Stimulated activated CD4-positive, alpha-beta T cell treated with anti-CD3 and anti-CD28 coated beads, Interleukin-12 subunit alpha, Interleukin-12 subunit beta, amount 100 ng/mL, for 4 hours (primary cell): ENCODE data around the gene CKM.
"Not testable (repeated sequence)": the region's sequence is repeated elsewhere in the genome, so short reads cannot be mapped to it uniquely, and the experiment has no call there.

Experiments used
- DNase-seq: peaks from one replicate; pipeline ENCODE4 v3.0.0-alpha.2; 2020

Gene CKM

DNA sequence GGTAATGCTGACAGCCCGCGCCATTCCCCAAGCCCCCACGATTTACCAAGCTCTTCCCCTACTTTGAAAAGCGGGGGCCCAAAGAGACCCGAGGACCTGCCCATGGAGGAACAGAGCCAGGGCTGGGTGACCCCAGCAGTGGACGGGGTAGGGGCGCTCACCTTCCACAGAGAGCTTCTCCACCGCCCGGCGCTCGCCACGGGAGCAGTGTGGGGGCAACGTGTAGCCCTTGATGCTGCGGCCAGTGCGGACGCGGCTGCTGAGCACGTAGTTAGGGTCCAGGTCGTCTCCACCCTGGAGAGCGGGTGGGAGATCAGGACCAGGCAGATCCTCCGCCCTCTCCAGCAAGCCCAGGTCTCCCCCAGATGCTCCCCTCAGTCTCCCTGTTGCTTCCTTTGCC, 7.4 kb downstream of the CKM start:
- no peak for DNase-seq

DNA sequence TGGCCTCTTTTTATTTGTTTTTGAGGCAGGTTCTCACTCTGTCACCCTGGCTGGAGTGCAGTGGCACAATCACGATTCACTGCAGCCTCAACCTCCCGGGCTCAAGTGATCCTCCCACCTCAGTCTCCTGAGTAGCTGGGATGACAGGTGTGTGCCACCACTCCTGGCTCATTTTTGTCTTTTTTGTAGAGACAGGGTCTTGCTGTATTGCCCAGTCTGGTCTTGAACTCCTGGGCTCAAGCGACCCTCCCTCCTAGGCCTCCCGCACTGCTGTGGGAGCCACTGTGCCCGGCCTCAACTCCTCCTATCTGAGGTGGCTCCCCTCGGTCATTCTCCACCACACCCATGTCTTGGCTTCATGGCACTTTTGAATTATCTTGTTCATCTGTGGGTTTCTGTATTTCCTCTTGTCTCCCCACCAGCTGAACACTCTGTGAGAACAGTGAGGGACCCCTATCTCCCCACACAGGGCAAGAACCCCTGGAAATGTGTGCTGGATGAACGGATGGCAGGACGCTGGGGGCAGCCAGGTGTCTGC, 7.9 kb downstream of the CKM start:
- no peak for DNase-seq

DNA sequence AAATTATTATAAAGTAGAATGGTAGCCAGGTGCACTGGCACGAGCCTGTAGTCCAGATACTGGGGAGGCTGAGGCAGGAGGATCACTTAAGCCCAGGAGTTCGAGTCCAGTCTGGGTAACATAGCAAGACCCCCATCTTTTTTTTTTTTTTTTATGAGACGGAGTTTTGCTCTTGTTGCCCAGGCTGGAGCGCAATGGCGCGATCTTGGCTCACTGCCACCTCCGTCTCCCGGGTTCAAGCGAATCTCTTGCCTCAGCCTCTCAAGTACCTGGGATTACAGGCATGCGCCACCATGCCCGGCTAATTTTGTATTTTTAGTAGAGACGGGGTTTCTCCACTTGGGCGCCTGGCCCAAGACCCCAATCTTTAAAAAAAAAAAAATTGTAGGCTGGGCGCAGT, 10.4 kb downstream of the CKM start:
- not testable (repeated sequence) for DNase-seq

DNA sequence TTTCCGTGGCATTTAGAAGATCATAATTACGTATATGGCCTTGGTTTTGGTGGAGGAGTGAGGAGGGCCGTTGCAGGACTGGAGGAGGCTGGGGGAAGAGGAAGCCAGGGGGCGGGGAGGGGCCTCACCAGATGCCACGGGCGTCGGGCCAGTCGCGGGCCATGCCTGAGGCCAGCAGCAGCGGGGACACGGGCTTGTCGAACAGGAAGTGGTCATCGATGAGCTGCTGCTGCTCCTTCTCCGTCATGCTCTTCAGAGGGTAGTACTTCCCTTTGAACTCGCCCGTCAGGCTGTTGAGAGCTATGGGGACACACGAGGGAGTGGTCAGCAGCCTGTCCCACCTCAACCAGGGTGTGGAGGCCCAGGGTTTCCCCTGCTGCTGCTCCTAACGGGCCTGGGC, 11.1 kb downstream of the CKM start:
- no peak for DNase-seq

DNA sequence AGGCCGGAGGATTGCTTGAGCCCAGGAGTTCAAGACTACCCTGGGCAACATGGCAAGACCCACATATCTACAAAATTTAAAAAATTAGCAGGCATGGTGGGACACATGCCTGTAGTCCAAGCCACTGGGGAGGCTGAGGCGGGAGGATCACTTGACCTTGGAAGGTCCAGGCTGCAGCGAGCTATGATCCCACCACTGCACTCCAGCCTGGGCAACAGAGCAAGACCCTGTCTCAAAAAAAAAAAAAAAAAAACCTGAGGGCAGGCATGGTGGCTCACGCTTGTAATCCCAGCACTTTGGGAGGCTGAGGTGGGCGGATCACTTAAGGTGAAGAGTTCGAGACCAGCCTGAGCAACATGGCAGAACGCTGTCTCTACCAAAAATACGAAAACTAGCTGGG, 13.4 kb downstream of the CKM start:
- DNase-seq = not testable (repeated sequence)

DNA sequence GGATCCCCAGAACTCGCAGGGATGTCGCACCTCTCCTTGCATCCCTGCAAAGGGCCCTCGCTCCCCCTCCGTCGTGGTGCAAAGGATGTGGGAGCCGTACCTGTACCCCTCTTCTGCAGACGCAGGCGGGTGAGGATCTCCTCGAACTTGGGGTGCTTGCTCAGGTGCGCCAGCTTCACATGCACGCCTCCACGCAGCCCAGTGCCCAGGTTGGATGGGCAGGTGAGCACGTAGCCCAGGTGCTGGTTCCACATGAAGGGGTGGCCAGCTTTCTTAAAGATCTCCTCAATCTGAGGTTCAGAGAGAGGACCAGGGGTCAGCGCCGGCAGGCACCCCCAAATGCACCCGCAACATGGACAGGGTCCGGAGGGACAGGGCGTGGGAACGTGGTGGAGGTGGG, 15.3 kb downstream of the CKM start:
- DNase-seq = no peak

DNA sequence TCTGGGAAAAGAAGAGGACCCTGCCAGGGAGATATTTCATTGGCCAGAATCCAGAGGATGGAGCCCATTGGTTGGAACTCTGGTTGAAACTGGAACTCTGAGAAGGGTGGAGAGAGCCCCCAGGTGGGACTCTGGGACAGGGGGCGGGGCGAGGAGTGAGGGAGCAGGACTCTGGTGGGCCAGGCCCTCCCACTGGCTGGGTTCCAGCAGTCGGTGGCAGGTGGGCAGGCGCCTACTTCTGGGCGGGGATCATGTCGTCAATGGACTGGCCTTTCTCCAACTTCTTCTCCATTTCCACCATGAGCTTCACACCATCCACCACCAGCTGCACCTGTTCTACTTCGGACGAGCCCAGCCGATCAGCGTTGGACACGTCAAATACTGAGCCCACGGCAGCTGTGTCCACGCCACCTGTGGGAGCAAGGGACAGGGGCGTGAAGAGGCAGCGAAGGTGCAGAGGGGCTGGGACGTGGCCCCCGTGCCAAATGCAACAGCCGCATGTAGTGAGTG, 16.1 kb downstream of the CKM start:
- DNase-seq = no peak

DNA sequence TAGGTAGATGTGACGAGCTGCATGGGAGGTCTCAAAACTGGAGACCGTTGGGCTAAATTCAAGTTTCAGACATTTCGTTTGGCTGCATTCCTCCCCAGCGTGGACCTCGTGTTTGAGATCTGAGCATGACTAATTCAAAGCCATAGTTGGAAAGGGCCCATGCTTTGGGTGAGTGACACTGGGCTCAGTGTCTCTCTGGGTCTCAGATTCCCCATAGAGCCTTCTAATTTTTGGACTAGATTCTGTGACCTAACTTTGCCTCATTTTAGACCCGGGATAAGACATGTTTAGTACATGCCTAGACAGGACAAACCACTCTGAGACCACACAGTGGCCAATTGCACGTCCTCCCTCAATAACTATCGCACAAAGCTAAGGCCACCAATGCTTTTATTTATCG, 16.6 kb downstream of the CKM start:
- DNase-seq = no peak

DNA sequence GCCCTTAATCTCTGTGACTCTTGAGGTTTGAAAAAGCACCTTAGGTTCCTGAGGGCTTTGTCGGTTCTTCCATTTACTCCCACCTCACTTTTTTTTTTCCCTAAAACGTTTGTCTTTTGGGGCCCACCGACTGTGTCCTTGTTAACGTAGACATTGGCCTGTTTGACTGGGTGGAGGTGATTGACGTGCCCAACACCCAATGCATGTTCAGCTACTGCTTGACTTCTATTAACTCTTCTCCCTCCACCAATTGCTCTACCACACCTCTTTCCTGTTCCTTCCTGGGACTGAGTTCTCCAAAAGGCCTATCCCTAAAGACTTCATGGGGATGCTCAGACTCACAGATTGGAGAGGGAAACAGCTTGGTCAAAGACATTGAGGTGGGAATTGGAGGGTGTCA, 17.3 kb downstream of the CKM start:
- no peak for DNase-seq

DNA sequence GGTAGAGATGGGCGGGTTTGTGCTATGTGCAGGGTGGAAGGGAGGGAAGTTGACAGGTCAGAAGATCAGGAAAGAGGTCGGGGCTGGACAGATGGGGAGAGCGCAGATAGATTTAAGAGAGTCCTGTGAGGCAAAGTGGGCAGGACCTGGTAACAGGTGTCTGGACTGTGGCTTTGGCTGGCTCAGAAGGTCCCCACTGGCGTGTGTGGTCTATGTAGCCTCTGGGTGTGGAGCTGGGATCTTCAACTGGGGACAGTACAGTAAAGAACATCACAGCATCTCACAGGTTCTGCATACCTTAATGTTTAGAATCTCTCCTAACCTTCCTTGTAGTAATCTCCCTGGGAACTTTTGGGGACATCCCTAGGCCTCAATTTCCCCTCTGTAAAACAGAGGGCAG, 17.7 kb downstream of the CKM start:
- no peak for DNase-seq

DNA sequence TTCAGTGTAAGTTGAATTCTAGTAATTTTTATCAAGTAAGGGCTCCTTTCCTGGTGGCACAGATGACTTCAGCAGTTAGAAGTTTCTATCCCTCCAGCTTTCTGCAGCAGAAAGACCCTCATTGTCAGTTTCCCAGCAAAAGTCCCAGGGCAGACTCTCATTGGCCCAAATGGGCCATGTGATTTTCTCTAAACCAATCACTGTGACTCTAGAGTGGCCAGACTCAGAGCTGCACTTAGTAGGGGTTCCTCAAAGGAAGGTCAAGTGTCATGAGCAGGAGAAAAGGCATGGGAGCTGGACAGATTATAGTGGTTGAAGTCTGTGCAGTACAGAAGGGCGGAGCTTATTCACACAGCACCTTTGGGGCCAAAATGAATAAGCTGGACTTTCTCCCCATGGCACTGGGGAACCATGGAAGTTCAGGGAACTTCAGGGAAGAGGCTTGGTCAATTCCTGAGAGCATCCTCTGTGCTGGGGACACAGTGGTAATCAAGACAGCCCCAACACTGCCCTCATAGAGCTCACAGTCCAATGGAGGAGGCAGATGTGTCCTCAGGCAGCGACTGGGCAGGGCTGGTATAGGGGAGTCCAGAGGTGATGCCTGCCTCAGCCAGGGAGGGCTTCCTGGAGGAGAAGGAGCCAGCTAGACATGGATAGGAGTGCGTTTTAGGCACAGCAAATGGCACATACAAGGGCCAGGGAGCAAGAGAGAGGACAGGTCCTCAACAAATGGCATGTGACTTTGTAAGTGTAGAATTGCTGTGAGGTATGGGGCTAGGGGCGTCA, 18.3 kb downstream of the CKM start:
- DNase-seq = no peak

DNA sequence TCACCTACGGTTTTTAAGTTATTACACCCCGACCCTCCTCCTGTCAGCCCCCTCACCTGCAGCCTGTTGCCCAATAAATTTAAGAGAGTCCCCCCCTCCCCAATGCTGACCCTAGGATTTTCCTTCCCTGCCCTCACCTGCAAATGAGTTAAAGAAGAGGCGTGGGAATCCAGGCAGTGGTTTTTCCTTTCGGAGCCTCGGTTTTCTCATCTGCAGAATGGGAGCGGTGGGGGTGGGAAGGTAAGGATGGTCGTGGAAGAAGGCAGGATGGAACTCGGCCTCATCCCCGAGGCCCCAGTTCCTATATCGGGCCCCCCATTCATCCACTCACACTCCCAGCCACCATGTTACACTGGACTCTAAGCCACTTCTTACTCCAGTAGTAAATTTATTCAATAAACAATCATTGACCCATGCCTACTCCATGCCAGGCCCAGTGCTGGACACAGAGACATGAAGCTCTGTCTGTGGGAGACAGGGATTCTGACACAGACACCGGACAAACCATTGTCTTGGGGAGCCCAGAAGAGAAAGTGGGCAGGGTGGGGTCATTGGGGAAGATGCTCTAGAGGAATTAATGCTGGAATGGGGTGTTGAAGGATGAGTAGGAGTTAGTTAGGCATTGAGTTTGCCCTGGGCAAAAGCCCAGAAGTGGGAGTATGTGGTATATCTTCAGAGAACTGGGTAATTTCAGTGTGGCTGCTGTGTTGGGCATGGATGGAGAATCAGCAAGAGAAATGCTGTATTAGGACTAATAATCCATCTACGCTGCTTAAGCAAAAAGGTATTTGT, 19.2 kb downstream of the CKM start:
- DNase-seq = no peak

DNA sequence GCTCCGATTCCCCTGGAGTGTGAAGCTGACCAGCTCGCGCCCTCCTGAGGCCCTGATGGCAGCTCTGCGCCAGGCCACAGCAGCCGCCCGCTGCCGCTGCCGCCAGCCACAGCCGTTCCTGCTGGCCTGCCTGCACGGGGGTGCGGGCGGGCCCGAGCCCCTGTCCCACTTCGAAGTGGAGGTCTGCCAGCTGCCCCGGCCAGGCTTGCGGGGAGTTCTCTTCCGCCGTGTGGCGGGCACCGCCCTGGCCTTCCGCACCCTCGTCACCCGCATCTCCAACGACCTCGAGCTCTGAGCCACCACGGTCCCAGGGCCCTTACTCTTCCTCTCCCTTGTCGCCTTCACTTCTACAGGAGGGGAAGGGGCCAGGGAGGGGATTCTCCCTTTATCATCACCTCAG, 20.3 kb downstream of the CKM start:
- no peak for DNase-seq

DNA sequence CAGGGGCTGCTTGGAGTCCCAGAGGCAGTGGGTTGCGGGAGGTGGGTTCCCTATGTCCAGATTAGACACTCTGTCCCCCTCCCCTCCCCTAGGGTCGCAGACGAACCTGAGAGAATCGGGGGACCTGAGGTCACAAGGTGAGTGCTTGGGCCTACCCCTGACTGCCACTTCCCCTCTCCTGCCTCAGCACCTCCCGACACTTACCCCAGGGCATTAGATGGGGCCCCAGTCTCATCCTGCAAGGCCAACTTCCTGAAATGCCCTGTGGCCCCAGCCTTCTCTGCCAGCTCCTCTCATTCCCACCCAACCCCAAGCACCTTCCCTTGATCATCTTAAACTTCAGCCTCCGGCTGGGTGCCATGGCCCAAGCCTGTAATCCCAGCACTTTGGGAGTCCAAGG, 23.0 kb downstream of the CKM start:
- DNase-seq = no peak

DNA sequence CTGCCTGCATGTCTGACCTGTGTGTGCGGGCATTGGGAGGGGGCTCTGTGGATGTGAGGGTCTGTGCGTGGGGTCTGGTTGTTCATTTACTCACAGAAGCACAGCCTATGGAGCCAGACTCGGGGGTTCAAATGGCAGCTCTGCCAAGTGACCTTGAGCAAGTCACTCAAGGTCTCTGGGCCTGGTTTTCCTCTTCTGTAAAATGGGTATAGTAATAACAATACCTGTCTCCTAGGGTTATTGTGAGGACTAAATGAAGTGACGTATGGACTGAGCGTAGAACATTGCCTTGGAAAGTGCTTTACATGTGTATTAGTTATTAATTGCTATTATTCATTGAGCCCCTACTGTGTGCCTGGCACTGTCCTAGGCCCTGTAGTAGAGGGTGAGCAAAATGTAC, 24.4 kb downstream of the CKM start:
- no peak for DNase-seq

DNA sequence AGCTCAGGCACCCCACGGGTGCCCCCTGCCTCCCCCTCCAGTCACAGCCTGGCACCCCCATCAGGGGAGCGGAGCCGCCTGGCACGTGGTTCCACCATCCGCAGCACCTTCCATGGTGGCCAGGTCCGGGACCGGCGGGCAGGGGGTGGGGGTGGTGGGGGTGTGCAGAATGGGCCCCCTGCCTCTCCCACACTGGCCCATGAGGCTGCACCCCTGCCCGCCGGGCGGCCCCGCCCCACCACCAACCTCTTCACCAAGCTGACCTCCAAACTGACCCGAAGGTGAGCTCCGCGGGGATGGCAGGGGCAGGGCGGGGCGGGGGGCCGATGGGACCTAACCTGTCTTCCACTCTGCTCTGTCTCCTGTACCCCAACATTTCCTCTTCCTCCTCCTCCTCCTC, 25.0 kb downstream of the CKM start:
- DNase-seq = no peak

DNA sequence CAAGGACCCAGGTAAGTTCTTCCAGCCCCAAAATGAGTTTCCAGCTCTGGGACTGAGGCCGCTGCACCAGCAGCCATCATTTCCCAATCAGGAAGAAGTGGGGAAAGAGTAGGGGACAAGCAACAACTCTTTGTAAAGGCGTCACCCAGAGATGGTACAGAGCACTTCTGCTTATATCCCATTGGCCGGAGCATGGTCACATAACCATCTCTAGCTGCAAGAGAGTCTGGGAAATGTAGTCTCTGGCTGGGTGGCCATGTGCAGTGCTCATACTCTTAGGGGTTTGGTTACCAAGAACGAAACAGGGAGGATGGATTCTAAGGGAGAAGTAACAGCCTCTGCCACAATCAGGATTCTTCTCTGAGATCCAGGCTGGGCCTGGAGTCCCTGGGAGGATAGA, 26.3 kb downstream of the CKM start:
- DNase-seq = no peak

DNA sequence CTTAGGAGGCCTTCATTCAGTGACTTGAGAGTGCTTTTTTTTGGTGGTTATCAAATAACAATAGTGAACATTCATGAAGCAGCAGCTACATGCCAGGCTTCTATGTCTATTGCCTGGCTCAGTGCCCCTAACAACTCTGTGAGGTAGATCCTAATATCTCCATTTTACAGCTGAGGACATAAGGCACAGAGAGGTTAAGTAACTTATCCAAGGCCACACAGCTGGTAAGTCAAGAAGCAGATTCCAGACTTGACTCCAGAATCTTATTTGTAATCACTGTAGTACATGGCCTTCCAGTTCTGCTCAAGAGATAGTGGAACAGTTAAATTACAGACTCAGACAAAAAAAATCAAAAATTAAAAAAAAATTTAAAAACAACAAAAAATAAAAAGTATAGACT, 26.8 kb downstream of the CKM start:
- no peak for DNase-seq

DNA sequence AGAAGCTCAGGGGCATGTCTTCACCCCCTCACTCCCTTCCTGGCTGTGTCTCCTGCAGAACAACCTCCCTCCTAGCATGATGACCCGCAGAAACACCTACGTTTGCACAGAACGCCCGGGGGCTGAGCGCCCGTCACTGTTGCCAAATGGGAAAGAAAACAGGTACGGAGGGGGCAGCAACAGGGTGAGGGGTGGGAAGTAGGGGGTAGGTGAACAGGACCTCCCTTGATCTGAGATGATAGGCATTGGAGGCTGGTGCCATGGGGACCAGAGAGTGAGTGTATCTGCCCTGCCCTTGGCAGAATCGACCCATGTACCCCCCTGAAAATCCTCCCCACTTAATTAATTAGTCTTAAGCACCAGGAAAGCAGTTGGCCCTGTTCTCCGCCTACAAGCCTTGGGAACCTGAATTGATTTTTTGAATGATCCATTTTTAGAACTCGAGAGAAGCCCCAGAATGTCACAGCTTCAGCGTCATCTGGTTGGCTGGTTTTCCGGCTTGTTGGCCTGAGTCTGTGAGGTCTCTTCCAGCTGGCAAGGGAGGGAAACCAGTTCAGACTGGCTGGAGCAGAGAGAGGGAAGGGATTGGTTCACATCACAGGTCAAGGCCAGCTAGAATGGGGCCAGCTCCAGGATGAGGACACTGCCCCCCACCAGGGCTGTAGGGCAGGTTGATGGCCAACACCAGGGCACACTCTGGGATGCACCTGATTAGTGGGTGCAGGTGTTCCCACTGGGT, 28.2 kb downstream of the CKM start:
- no peak for DNase-seq

DNA sequence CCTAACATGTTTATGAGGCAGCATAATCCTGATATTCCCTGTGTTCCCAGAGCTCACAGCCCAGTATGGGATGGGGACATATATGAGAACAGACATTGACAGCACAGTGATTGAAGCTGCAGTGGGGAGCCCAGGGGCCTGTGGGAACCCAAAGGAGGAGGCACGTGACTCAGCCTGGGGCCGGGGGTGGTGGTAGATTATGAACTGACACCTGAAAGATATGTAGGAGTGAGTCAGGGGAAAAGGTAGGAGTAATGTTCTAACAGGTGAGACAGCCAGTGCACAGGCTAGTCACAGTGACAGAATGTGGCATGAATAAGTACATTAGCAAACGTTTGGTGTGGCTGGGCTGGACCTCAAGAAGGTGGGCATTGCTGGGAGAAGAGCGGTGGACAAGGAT, 29.0 kb downstream of the CKM start:
- DNase-seq = peak; percentile 17

DNA sequence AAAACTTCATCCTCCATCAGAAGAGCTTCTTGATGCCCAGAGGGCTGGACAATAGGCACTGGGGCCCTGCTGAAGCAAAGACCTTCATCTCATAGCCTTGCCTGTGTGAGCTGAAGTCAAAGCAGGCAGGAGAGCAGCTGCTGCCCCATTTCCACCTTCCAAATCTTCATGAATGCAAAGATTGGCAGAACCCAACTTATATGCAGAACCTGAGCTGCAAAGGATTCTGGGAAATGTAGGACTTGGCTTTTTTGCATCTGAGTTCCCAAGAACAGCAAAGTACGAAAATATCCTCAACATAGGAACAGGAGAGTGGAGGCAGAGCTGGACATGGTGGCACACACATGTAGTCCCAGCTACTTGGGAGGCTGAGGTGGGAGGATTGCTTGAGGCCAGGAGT, 30.8 kb downstream of the CKM start:
- no peak for DNase-seq

DNA sequence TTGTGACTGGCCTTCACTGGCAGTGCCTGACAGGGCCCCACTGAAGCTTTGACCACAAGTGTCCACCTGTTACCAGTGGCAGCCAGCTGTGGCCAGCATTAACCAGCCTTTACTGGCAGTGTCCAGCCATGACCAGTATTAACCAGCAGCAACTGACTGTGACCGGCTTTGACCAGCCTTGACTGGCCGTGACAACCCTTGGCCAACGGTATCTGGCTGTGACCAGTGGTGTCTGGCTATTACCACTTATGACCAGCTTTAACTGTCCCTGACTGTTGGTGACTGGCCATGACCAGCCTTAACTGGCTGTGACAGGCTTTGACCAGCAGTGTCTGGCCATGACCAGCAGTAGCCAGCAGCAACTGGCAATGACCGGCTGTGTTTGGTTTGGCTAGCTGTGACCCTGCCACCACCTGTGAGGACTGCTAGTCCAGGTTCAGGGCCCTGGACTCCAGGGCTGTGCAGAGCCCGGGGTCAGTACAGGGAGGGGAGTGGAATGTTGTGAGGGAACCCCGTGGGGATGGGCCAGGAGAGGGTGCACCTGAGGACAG, 32.2 kb downstream of the CKM start:
- DNase-seq = no peak

DNA sequence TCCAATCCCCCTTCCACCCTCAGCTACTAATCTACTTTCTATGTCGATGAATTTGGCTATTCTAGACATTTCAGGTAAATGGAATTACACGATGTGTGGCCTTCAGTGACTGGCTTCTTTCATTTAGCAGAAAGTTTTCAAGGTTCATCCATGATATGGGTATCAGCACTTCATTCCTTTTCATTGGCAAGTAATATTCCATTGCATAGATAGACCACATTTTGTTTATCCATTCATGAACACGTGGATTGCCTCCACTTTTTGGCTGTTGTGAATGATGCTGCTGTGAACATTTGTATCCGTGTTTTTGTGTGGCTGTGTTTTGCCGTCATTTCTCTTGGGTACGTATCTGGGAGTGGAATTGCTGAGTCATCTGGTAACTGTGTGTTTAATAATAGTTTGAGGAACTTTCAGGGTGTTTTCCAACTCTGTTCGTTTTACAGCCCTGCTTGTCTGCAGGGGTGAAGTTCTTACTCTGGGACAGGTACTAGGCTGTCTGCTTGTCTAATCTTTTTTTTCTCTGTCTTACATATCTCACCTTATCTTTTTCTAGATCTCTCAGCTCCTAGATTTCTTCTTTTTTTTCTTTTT, 39.1 kb downstream of the CKM start:
- DNase-seq = no peak
